ENCODE measurements around the gene GNG13.
"Not testable (repeated sequence)": the region's sequence is repeated elsewhere in the genome, so short reads cannot be mapped to it uniquely, and the experiment has no call there.

Gene GNG13

GRCh38 chr16:760065-760464, 40.5 kb downstream of the GNG13 start:
- DNase-seq: no peak

GRCh38 chr16:759110-759910, 41.2 kb downstream of the GNG13 start:
- DNase-seq: no peak

- no peak for DNase-seq
Measured at GRCh38 chr16:756428-756827, 44.1 kb downstream of the GNG13 start.

- DNase-seq: no peak
Measured at GRCh38 chr16:754656-755055, 45.9 kb downstream of the GNG13 start.

- DNase-seq: not testable (repeated sequence)
Measured at GRCh38 chr16:754121-754607, 46.4 kb downstream of the GNG13 start.

GRCh38 chr16:752007-752312, 48.6 kb downstream of the GNG13 start:
- DNase-seq: no peak

GRCh38 chr16:751152-752006, 49.2 kb downstream of the GNG13 start:
- no peak for DNase-seq

GRCh38 chr16:750485-750884, 50.0 kb downstream of the GNG13 start:
- no peak for DNase-seq

- no peak for DNase-seq
Measured at GRCh38 chr16:749010-749409, 51.5 kb downstream of the GNG13 start.

All from amniotic stem cell (primary cell).